Measurements from ENCODE around the gene CALCR.
"Not testable (repeated sequence)": the region's sequence is repeated elsewhere in the genome, so short reads cannot be mapped to it uniquely, and the experiment has no call there.

CALCR gene

GRCh38 chr7:93574646-93575554 is at the start of gene CALCR:
CALCR (minus strand) TSS chr7:93574724; CDS start chr7:93486981, 87,743 bp downstream.
- no peak for DNase-seq

GRCh38 chr7:93623816-93624215 is 49.3 kb upstream of the CALCR start:
- DNase-seq: no peak

GRCh38 chr7:93622036-93623033 is 47.8 kb upstream of the CALCR start:
- DNase-seq: no peak

- DNase-seq: no peak
Measured at GRCh38 chr7:93620864-93621263, 46.3 kb upstream of the CALCR start.

- no peak for DNase-seq
Measured at GRCh38 chr7:93620057-93620456, 45.5 kb upstream of the CALCR start.

- no peak for DNase-seq
Measured at GRCh38 chr7:93601363-93601762, 26.8 kb upstream of the CALCR start.

- no peak for DNase-seq
Measured at GRCh38 chr7:93594250-93594649, 19.7 kb upstream of the CALCR start.

GRCh38 chr7:93592588-93593266 is 18.2 kb upstream of the CALCR start:
- DNase-seq: no peak

- DNase-seq: not testable (repeated sequence)
Measured at GRCh38 chr7:93591224-93592050, 16.9 kb upstream of the CALCR start.

- not testable (repeated sequence) for DNase-seq
Measured at GRCh38 chr7:93586479-93586865, 11.9 kb upstream of the CALCR start.

GRCh38 chr7:93585694-93586478 is 11.4 kb upstream of the CALCR start:
- not testable (repeated sequence) for DNase-seq

GRCh38 chr7:93579431-93579830 is 4.9 kb upstream of the CALCR start:
- no peak for DNase-seq

GRCh38 chr7:93578762-93579161 is 4.2 kb upstream of the CALCR start:
- no peak for DNase-seq

- DNase-seq: no peak
Measured at GRCh38 chr7:93575555-93576399, 1.3 kb upstream of the CALCR start.

- DNase-seq: no peak
Measured at GRCh38 chr7:93574269-93574645, 267 bp downstream of the CALCR start.

- no peak for DNase-seq
Measured at GRCh38 chr7:93569189-93569588, 5.3 kb downstream of the CALCR start.

- DNase-seq: no peak
Measured at GRCh38 chr7:93566876-93567275, 7.6 kb downstream of the CALCR start.

GRCh38 chr7:93563584-93563983 is 10.9 kb downstream of the CALCR start:
- DNase-seq: no peak

GRCh38 chr7:93562936-93563335 is 11.6 kb downstream of the CALCR start:
- no peak for DNase-seq

GRCh38 chr7:93562106-93562505 is 12.4 kb downstream of the CALCR start:
- DNase-seq: no peak

Measured in activated CD8-positive, alpha-beta memory T cell treated with anti-CD3 and anti-CD28 coated beads for 24 hours (primary cell).